ENCODE data around the gene PHRF1. TPM values are rescaled to one million over a fixed set of nuclear protein-coding genes. Genes with fewer than 3 reads are reported as not detected.

Gene PHRF1
- total and polyA plus RNA-seq, 9 of the 15 experiments (the other 6 are each of a cell fraction or from before 2014, with no cell fraction given) = 0.07 to 37.2 (median 7.7) TPM

- Histone ChIP-seq H2AFZ (ENCODE audit: low read depth, low read length) (peak within 1 kb of the TSS; percentile 87), H3K9ac (ENCODE audit: insufficient read depth in 1 of 2, low read depth in 2 of 2, low read length in 2 of 2) (peak within 1 kb of the TSS; percentile 48 to 82; a peak in 3 of 4 replicates), H3K36me3 (ENCODE audit: control insufficient read depth, insufficient read depth, low read length) (peaks cover 23% of the 10 kb centered on the region; the same call in 1 of the 3 replicates), H3K4me2 (ENCODE audit: insufficient read depth, low read length) (peak within 1 kb of the TSS; percentile 68), H3K4me3 (peak within 1 kb of the TSS; percentile 78), H3K27me3 (ENCODE audit: control insufficient read depth in 2 of 2, insufficient read depth in 2 of 2, low read length in 2 of 2) (no peaks in the 10 kb centered on the region), H3K79me2 (ENCODE audit: control insufficient read depth, insufficient read depth, low read length) (peaks cover 17% of the 10 kb centered on the region), H4K20me1 (replicated peaks; ENCODE audit: control insufficient read depth, insufficient read depth, low read length) (0 out of 2 replicates have a peak, but pooled peaks cover 4% of the 10 kb centered on the region), H3K9me1 (ENCODE audit: control insufficient read depth, insufficient read depth, low read length) (peaks cover 3% of the 10 kb centered on the region), H3K27ac (ENCODE audit: extremely low read depth, low read depth, low read length) (peak within 1 kb of the TSS; percentile 70), H3K4me1 (replicated peaks in 1 of 2; ENCODE audit: control insufficient read depth in 2 of 2, insufficient read depth in 2 of 2, low read length in 2 of 2) (peaks cover 22 to 84% of the 10 kb centered on the region in 2 experiments), H3K9me3 (replicated peaks; ENCODE audit: control insufficient read depth, insufficient read depth, low read depth, low read length) (no peaks in the 10 kb centered on the region)
- no TSS peak for BruUV-seq (replicated peaks)
- DNase-seq (ENCODE audit: extremely low read depth in 1 of 4, low spot score in 3 of 4) (peak; percentile 92 to 95 (median 94)), ATAC-seq (peak; percentile 84), FAIRE-seq (peak; percentile 92)
- intact Hi-C loops (cut with micrococcal nuclease) = no loop called here
- CTCF ChIA-PET (ENCODE audit: low intra/inter-chr PET ratio) = no interaction called here
- POLR2A ChIA-PET = interaction anchor here (0.5 to 1.2 kb wide), 3 partner anchors 18 to 32 kb away, joined by 4 to 5 read pairs (median 4); no protein-coding TSS in a partner anchor
- in situ Hi-C loops (cut with MboI) = no loop called here
- 16% methylated on average over 36 of the region's 93 CpGs for WGBS (ENCODE audit: insufficient coverage, low coverage, missing lambda C conversion rate)
- TF ChIP-seq YY1 (IDR thresholded peaks at IDR 0.05; ENCODE audit: borderline replicate concordance in 1 of 3, control insufficient read depth in 1 of 3, extremely low read depth in 1 of 3, insufficient read depth in 3 of 3, insufficient read length in 1 of 3, insufficient replicate concordance in 2 of 3, low read depth in 1 of 3, low read length in 2 of 3) (peak in 1 of 3 experiments; percentile 46), ZZZ3 (IDR thresholded peaks at IDR 0.05) (no peak), FUS (optimal IDR thresholded peaks at IDR 0.05; ENCODE audit: low read depth, low read length) (peak; percentile 16)
- TF ChIP-seq, protein P1, sequence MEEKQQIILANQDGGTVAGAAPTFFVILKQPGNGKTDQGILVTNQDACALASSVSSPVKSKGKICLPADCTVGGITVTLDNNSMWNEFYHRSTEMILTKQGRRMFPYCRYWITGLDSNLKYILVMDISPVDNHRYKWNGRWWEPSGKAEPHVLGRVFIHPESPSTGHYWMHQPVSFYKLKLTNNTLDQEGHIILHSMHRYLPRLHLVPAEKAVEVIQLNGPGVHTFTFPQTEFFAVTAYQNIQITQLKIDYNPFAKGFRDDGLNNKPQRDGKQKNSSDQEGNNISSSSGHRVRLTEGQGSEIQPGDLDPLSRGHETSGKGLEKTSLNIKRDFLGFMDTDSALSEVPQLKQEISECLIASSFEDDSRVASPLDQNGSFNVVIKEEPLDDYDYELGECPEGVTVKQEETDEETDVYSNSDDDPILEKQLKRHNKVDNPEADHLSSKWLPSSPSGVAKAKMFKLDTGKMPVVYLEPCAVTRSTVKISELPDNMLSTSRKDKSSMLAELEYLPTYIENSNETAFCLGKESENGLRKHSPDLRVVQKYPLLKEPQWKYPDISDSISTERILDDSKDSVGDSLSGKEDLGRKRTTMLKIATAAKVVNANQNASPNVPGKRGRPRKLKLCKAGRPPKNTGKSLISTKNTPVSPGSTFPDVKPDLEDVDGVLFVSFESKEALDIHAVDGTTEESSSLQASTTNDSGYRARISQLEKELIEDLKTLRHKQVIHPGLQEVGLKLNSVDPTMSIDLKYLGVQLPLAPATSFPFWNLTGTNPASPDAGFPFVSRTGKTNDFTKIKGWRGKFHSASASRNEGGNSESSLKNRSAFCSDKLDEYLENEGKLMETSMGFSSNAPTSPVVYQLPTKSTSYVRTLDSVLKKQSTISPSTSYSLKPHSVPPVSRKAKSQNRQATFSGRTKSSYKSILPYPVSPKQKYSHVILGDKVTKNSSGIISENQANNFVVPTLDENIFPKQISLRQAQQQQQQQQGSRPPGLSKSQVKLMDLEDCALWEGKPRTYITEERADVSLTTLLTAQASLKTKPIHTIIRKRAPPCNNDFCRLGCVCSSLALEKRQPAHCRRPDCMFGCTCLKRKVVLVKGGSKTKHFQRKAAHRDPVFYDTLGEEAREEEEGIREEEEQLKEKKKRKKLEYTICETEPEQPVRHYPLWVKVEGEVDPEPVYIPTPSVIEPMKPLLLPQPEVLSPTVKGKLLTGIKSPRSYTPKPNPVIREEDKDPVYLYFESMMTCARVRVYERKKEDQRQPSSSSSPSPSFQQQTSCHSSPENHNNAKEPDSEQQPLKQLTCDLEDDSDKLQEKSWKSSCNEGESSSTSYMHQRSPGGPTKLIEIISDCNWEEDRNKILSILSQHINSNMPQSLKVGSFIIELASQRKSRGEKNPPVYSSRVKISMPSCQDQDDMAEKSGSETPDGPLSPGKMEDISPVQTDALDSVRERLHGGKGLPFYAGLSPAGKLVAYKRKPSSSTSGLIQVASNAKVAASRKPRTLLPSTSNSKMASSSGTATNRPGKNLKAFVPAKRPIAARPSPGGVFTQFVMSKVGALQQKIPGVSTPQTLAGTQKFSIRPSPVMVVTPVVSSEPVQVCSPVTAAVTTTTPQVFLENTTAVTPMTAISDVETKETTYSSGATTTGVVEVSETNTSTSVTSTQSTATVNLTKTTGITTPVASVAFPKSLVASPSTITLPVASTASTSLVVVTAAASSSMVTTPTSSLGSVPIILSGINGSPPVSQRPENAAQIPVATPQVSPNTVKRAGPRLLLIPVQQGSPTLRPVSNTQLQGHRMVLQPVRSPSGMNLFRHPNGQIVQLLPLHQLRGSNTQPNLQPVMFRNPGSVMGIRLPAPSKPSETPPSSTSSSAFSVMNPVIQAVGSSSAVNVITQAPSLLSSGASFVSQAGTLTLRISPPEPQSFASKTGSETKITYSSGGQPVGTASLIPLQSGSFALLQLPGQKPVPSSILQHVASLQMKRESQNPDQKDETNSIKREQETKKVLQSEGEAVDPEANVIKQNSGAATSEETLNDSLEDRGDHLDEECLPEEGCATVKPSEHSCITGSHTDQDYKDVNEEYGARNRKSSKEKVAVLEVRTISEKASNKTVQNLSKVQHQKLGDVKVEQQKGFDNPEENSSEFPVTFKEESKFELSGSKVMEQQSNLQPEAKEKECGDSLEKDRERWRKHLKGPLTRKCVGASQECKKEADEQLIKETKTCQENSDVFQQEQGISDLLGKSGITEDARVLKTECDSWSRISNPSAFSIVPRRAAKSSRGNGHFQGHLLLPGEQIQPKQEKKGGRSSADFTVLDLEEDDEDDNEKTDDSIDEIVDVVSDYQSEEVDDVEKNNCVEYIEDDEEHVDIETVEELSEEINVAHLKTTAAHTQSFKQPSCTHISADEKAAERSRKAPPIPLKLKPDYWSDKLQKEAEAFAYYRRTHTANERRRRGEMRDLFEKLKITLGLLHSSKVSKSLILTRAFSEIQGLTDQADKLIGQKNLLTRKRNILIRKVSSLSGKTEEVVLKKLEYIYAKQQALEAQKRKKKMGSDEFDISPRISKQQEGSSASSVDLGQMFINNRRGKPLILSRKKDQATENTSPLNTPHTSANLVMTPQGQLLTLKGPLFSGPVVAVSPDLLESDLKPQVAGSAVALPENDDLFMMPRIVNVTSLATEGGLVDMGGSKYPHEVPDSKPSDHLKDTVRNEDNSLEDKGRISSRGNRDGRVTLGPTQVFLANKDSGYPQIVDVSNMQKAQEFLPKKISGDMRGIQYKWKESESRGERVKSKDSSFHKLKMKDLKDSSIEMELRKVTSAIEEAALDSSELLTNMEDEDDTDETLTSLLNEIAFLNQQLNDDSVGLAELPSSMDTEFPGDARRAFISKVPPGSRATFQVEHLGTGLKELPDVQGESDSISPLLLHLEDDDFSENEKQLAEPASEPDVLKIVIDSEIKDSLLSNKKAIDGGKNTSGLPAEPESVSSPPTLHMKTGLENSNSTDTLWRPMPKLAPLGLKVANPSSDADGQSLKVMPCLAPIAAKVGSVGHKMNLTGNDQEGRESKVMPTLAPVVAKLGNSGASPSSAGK (IDR thresholded peaks at IDR 0.05) = peak; percentile 84
- TF ChIP-seq, protein P2, sequence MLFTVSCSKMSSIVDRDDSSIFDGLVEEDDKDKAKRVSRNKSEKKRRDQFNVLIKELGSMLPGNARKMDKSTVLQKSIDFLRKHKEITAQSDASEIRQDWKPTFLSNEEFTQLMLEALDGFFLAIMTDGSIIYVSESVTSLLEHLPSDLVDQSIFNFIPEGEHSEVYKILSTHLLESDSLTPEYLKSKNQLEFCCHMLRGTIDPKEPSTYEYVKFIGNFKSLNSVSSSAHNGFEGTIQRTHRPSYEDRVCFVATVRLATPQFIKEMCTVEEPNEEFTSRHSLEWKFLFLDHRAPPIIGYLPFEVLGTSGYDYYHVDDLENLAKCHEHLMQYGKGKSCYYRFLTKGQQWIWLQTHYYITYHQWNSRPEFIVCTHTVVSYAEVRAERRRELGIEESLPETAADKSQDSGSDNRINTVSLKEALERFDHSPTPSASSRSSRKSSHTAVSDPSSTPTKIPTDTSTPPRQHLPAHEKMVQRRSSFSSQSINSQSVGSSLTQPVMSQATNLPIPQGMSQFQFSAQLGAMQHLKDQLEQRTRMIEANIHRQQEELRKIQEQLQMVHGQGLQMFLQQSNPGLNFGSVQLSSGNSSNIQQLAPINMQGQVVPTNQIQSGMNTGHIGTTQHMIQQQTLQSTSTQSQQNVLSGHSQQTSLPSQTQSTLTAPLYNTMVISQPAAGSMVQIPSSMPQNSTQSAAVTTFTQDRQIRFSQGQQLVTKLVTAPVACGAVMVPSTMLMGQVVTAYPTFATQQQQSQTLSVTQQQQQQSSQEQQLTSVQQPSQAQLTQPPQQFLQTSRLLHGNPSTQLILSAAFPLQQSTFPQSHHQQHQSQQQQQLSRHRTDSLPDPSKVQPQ (CRISPR knock-in tag; IDR thresholded peaks at IDR 0.05; ENCODE audit: borderline replicate concordance) = peak; percentile 92
Observed at GRCh38 chr11:536841-537621, 39.2 kb upstream of the PHRF1 start, which contains the start of gene LRRC56. Gene LRRC56, plus strand, starts transcription at chr11:537527. Its CDS starts 3,158 bp downstream, at chr11:540685.

Measured in K562 (cell line).